ENCODE data around the gene CFAP77. TPM values are rescaled to one million over a fixed set of nuclear protein-coding genes. Genes with fewer than 3 reads are reported as not detected.

CFAP77 gene
- polyA plus RNA-seq, 1 donor from 2014 or later: not detected

- H2AFZ ChIP-seq (ENCODE audit: low read depth, low read length): no peak overlapping the region
- H3K36me3 ChIP-seq (ENCODE audit: insufficient read depth, low read length): no peaks in the 10 kb centered on the region
- H3K4me2 ChIP-seq (ENCODE audit: low read length): no peak overlapping the region
- H3K9me3 ChIP-seq (ENCODE audit: low read length): no peaks in the 10 kb centered on the region
- H3F3A ChIP-seq (ENCODE audit: insufficient read depth, low read length, poor library complexity, severe bottlenecking): no peaks in the 10 kb centered on the region
- no peak overlapping the region for H3K9ac ChIP-seq (ENCODE audit: low read length)
- no peaks in the 10 kb centered on the region for H3K79me2 ChIP-seq (replicated peaks; ENCODE audit: insufficient read depth, low read length)
- no peaks in the 10 kb centered on the region for H4K20me1 ChIP-seq (ENCODE audit: insufficient read depth)
- TF ChIP-seq RAD21 (conservative IDR thresholded peaks at IDR 0.05): no peak
- TF ChIP-seq EZH2 (IDR thresholded peaks at IDR 0.05; ENCODE audit: borderline replicate concordance, insufficient read depth, low read length, poor library complexity, severe bottlenecking): no peak
- TF ChIP-seq TAF1 (IDR thresholded peaks at IDR 0.05; ENCODE audit: low read depth): no peak
- no peak for TF ChIP-seq MXI1 (conservative IDR thresholded peaks at IDR 0.05; ENCODE audit: poor library complexity, severe bottlenecking)
- TF ChIP-seq EP300 (conservative IDR thresholded peaks at IDR 0.05; ENCODE audit: poor library complexity, severe bottlenecking): no peak
- no peak for TF ChIP-seq REST (IDR thresholded peaks at IDR 0.05; ENCODE audit: borderline replicate concordance)
- no peak for TF ChIP-seq CTCF (IDR thresholded peaks at IDR 0.05; ENCODE audit: poor library complexity, severe bottlenecking)
- no peak for TF ChIP-seq SMC3 (conservative IDR thresholded peaks at IDR 0.05; ENCODE audit: poor library complexity)
- TF ChIP-seq POLR2AphosphoS5 (IDR thresholded peaks at IDR 0.05): no peak
- no peaks in the 10 kb centered on the region for H3K27me3 ChIP-seq (ENCODE audit: insufficient read depth, low read depth, low read length)
- H3K27ac ChIP-seq (ENCODE audit: low read length): no peak overlapping the region
- no peaks in the 10 kb centered on the region for H3K9me2 ChIP-seq (ENCODE audit: insufficient read depth, low read length)
- no peak overlapping the region for H3K4me3 ChIP-seq (ENCODE audit: low read length)
Measured at GRCh38 chr9:132447902-132448301, 37.9 kb downstream of the CFAP77 start.

- Histone ChIP-seq H4K20me1 (ENCODE audit: insufficient read depth) (no peaks in the 10 kb centered on the region), H3K27me3 (ENCODE audit: insufficient read depth, low read depth, low read length) (no peaks in the 10 kb centered on the region), H3K4me2 (ENCODE audit: low read length) (no peak overlapping the region), H2AFZ (ENCODE audit: low read depth, low read length) (no peak overlapping the region), H3K4me3 (ENCODE audit: low read length) (no peak overlapping the region), H3K9me2 (ENCODE audit: insufficient read depth, low read length) (no peaks in the 10 kb centered on the region), H3K9ac (ENCODE audit: low read length) (no peak overlapping the region), H3K36me3 (ENCODE audit: insufficient read depth, low read length) (no peaks in the 10 kb centered on the region), H3K79me2 (replicated peaks; ENCODE audit: insufficient read depth, low read length) (no peaks in the 10 kb centered on the region), H3K27ac (ENCODE audit: low read length) (no peak overlapping the region), H3K9me3 (ENCODE audit: low read length) (no peaks in the 10 kb centered on the region), H3F3A (ENCODE audit: insufficient read depth, low read length, poor library complexity, severe bottlenecking) (no peaks in the 10 kb centered on the region)
- TF ChIP-seq TAF1 (IDR thresholded peaks at IDR 0.05; ENCODE audit: low read depth) (no peak), MXI1 (conservative IDR thresholded peaks at IDR 0.05; ENCODE audit: poor library complexity, severe bottlenecking) (no peak), REST (IDR thresholded peaks at IDR 0.05; ENCODE audit: borderline replicate concordance) (no peak), POLR2AphosphoS5 (IDR thresholded peaks at IDR 0.05) (no peak), EP300 (conservative IDR thresholded peaks at IDR 0.05; ENCODE audit: poor library complexity, severe bottlenecking) (no peak), EZH2 (IDR thresholded peaks at IDR 0.05; ENCODE audit: borderline replicate concordance, insufficient read depth, low read length, poor library complexity, severe bottlenecking) (no peak), SMC3 (conservative IDR thresholded peaks at IDR 0.05; ENCODE audit: poor library complexity) (no peak), CTCF (IDR thresholded peaks at IDR 0.05; ENCODE audit: poor library complexity, severe bottlenecking) (no peak), RAD21 (conservative IDR thresholded peaks at IDR 0.05) (no peak)
Measured at GRCh38 chr9:132451276-132451675, 41.3 kb downstream of the CFAP77 start.
